Tongue (tissue), 2 donors: ENCODE data around the gene MMP13. TPM values are rescaled to one million over a fixed set of nuclear protein-coding genes. Genes with fewer than 3 reads are reported as not detected.
A peak's percentile ranks its signal among the peaks of the same experiment; 100 is the strongest.
"Not testable (repeated sequence)": the region's sequence is repeated elsewhere in the genome, so short reads cannot be mapped to it uniquely, and the experiment has no call there.

Experiments
- DNase-seq: peaks from one replicate; pipeline ENCODE4 v3.0.0-alpha.2; 2015
- total RNA-seq: library from RNA; depleted of rRNA; stranded (reverse); fragments of >200 nt; gene quantifications from one replicate; pipeline ENCODE4 v1.2.3, GENCODE V29; 2014

MMP13 gene
- total RNA-seq = not detected

DNA sequence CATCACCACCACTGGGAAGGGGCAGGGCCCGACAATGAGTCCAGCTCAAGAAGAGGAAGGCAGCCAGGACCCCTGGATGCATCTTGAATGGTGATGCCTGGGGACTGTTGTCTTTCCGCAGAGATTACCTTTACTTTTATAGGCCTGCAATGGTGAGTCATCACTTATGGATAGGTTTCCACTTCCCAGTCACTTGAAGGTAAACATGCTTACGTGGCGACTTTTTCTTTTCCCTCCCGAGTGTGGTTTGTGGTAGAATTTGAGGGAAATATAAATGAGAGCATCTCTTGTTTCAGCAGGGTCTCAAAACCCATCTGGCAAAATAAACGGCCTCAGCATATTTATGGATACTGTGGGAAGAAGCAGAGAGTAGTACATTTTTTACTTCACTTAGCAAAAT, at the start of gene MMP13:
MMP13 (minus strand) TSS at position 109 of the 400 bp plus-strand sequence; CDS start at position 82, 27 bp downstream.
- no peak for DNase-seq

DNA sequence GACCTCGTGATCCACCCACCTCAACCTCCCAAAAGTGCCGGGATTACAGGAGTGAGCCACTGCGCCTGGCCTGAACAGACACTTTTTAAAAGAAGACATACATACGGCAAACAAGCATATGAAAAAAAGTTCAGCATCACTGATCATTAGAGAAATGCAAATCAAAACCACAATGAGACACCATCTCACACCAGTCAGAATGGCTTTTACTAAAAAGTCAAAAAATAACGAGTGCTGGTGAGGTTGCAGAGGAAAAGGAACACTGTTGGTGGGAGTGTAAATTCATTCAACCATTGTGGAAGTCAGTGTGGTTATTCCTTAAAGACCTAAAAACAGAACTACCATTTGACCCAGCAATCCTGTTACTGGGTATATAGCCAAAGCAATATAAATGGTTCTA, 48.7 kb upstream of the MMP13 start:
- DNase-seq = not testable (repeated sequence)

DNA sequence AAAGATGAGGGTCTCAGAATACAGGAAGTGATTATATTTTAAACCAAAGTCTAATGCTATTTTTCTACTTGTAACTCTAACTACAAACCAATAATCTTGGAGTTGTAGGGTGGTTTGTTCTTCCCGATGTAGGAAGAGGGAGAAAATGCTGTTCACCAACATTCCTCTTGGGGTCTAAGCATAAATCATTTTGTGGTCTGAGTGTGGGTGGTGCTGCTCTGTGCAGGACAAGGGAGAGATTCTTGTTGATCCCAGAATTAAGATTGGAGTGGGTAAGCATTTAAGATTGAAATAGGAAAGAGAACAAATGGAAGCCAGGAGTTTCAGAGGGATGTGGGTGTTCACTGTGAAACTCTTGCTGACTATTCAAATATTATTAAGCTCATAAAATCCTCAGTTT, 38.6 kb upstream of the MMP13 start:
- DNase-seq = no peak

DNA sequence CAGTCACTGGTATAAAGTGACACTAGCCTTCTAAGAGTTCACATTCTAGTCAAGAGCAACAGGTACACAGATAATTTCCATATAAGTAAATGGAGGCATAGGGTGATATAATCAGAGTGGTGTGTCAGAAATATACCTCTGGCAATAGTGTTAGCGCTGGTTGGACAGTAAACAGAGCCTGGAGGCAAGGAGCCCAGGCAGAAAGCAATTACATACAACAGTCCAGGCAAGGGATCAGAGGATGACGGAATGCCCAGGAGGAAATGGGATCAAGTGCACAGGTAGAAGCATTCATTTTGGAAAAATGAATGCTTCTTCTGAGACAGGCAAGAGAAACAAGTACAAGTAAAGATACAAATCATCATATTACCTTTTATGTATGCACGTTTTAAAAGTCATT, 36.2 kb upstream of the MMP13 start:
- peak; percentile 31 for DNase-seq

DNA sequence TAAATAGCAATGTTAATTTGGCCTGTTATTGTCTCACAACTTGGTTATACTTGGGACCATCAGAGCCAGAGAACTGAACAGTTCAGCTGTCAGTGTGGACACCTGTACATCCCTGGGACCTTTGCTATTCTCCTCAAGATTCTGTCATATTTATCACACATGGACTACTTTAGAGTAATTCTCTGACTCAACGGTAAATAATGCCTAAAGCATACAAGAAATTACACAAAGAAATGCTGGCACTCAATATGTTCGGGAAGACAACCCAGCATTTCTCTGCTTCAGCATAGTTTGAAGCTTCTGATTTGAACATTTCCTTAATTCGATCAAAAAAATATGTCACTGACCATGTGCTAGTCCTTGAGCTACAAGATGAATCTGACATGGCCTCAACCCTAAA, 34.6 kb upstream of the MMP13 start:
- DNase-seq = no peak

DNA sequence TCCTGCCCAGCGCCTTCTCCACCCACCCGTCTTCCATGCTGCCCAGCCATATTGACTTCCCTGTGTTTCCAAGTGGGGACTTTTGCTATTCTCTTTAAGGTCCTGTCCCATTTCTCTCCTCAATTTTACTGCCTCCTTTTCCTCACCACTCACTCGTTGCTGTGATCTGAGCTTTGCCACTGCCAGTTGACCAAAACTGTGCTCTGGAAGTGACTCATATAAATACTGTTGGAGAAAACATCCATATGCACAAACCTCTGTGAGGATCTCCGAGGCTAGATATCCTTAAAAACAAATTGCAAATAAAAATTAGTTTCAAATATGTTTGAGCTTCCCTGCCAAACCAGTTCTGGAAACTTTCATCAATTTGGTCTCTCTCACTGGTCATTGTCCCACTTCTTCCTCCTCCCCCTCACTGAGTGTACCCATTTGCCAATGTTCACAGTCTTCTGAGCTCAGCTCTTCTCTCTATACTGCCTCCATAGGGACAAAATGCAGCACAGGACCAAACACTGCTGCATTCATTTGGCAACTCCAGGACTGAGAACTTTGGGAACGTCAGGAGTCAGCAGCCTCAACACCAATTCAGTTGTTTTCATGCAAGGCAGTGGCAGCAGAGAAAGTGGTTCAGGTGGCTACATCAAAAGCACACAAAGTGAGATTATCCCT, 34.0 kb upstream of the MMP13 start:
- DNase-seq = no peak

DNA sequence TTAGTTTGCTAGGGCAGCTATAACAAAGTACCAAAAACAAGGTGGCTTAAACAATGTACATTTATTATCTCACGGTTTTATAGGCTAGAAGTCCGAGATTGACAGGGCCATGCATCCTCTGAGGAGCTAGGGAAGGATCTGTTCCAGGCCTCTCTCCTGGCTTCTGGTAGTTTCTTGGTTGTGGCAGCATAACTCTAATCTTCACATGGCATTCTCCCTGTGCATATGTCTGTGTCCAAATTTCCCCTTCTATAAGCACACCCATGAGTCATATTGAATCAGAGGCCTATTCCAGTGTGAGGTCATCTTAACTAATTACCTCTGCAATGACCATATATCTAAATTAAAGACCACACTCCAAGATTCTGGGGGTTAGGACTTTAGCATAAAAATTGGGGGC, 31.3 kb upstream of the MMP13 start:
- no peak for DNase-seq

DNA sequence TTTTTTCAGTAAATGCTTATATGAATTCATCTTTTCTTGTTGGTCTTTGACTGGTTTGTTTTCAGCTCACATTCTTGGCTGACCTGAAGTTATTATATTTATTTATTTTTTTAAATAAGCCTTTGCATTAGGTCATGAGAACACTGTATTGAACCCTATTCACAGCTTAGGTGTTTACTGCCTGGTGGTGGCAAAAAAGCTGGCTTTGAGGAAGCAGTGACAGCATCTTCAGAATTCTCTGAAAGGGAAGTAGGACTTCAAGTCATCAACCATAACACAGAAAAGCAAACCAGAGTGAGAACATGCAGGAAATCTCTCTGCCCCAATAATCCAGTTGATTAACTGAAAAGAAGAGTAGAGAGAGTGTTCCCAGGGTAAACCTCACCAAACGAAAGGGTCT, 30.3 kb upstream of the MMP13 start:
- DNase-seq = no peak

DNA sequence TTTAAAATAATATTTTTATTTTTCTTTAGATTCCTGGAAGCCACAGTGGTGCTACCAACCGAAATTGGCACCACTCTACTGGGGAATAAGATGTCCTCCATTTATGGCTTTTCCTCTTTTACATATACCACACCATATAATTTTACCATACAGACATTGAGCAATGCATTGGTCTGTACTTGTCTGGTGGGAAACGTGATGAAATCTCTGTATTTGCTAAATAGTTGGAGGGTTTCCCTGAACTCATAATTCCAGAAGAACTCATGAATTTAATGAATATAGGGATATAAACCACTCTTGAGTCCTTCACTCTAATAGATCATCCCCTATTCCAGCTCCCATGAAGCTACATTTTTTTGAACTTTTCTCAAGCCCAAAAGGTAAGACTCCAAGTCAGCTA, 28.0 kb upstream of the MMP13 start:
- DNase-seq = no peak

DNA sequence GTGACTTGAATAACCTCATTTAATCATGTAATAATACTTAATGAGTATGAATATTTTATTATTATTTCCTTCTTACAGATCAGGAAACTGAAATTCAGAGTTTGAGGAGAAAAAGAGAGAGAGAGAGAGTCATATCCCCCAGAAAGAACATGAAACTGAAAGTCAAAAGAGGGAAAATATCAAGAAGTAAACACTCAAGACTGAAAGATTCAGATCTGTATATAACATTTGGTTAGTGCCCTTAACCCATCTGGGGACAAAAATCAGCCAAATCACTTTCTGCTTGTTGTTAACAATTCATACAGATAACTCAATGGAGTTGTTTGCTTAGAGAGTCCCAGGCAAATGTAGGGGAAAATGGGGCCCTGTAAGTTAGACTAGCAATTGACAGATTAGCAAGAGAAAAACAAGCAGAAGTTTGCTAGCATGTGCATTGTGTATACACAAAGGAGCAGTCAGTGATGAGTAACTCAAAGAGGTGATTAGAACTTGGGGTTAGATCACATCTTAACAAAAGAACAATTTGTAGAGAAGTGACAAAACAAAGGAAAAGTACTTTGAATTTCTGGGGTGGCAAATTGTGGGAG, 25.9 kb upstream of the MMP13 start:
- no peak for DNase-seq

DNA sequence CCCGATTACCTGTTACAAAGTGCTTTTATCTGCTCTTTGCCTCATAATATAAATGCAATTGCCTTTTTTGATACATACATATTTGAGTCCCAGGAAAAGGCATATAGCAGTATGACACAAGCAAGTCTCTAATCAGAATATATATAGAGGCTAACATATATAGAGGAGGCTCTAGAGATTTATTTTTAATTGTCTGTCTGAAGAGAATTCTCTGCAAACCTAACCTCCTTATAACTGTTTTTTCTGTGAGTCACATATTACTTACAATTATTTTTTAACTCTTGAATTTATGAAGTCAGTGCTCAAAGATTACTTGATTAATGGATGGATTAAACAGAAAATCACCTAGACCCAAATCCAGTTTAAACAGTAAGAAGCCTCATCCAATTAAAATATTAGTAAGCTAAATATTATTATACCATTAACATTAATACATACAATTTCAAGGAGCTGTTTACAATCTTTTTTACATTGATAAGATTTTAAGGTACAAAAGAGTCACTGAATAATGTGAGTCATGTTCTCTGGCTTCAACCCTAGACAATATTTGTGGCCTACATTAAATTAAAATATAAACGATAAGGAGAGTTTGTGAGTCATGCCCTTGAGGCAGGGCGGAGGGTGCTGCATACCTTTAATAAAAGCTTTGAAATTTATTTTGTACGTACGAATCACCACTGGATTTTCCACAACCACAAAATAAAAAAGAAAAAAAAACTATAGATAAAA, 19.2 kb upstream of the MMP13 start:
- no peak for DNase-seq

DNA sequence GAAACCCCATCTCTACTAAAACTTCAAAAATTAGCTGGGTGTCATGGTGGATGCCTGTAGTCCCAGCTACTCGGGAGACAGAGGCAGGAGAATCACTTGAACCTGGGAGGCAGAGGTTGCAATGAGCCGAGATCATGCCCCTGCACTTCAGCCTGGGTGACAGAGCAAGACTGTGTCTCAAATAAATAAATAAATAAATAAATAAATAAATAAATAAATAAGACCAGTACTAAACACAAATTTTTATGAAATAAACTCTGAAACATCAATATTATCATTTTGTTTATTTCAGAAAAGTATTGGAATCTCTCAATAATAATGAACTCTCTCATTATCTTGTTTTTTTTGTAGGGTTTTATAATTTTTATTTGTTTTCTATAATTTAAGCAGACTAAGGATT, 18.2 kb upstream of the MMP13 start:
- DNase-seq = not testable (repeated sequence)

DNA sequence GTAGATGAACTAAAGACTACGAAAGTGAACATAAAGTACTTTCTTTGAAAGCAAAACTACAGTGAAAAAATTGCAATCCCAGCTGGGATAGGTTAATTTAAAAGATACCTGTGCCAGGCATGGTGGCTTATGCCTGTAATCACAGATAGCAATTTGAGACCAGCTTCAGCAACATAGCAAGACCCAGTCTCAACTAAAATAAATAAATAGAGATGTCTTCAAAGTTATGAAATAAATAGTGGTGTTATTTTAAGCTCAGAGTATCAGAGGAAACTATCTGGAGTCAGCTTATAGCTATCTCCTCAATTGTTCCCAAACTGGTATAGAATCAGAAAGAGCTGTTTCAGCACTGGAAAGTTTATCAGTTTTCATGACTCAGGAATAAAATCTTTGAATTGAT, 17.3 kb upstream of the MMP13 start:
- no peak for DNase-seq

DNA sequence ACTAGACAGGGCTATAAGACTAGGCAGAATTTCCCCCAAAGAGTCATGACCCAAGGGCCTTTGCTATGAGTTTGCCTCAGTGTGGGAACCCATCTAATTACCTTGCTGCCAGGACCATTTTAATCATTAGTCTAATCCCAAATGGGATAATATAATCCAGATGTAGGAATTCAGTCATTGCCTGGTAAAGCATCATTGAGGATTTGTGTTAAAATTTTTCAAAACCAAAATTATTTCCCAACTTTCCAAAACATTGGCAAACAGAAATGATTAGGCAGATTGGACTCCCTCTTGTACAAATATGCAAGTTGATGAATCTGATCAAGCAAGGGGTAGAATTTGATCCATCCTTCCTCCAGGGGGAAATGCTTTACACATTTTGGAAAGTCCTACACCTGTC, 16.2 kb upstream of the MMP13 start:
- DNase-seq = no peak

DNA sequence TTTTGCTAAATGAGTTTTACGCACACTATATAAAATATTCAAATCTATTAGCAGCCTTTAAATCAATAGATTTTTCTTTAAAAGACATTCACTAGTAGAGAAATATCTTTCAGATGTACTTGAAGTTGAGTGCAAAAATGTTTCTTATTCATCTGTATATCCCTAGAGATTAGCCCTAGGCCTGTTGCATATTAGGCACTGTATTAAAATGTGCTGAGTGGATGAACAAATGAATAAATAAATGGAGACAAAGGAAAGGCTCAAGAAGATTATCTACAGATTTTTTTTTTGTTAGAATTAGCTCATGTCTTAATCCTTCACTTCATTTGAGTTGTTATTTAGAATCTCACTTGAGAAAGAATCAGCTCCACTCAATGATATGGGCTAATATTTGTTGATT, 12.0 kb upstream of the MMP13 start:
- DNase-seq = no peak

DNA sequence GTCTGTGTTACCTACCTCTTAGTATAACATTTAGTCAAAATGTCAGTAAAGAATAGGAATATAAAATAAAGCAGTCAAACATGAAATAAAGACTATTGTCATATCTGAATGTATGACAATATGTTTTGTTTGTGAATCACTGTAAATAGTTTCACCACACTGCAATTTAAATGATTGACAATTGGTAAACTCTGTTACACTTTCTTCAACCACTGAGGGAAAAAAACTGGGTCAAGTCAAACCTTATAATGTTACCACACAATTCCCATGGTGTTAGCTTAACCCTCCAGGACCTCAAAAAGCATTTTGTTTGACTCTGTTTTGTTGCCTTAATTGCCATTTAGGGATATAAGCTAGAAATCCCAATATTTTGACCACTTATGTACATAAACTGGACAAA, 10.5 kb upstream of the MMP13 start:
- no peak for DNase-seq

DNA sequence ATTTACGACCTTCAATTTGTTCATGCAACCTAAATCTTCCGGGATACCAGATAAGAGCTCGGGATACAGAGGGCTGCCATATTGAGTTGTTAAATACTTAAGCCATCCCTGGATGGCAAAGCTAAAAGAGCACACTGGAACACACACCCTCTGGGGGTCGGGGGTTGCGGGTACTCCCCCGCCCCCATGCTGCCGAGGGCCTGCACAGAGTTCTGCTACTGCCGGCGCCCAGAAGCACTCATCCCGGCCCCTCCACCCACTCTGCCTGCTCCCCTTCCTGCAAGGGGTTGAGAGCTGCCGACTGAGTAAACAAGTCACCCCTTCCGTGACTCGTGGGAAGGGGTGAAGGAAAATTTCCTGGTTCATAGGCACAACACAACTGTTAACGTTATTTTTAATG, 9.3 kb upstream of the MMP13 start:
- no peak for DNase-seq

DNA sequence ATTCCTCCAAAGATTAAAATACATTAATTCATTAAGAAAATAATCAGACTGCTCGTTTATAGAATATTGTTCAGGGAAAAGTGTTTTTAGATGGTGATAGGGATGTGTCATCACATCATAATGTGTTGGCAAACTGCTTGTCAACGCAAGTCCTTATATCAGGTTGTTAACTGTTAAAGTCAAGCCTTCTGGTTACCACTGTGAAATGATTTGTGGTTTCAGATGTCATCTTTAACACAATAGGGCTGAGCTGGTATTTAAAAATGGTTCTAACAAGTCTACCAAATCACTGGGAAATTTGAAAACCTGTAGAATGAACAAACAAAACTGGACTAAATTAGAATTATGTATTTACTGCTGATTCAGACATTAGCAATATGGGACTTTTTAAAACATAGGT, 2.4 kb upstream of the MMP13 start:
- no peak for DNase-seq

DNA sequence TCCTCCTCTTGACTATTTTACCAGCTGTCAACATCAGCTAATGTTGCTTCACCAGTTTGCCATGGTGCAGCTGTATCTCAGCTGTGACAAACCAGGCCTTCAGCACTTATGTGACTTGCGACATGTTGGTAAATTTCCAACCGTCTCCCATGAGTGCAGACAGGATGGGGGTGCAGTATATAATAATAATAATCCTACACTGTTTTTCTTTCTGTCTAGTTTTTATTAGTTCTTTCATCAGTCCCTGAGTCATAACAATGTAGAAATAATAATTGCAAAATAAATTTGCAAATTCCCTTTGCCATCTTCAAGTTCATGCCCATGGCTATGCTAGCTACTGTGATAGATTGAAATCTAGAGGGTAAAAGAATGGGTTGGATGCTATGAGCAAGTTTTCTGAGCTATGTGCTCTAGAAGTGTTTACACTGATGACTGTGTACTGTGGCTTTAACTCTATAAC, 4.9 kb downstream of the MMP13 start:
- DNase-seq = peak; percentile 36

DNA sequence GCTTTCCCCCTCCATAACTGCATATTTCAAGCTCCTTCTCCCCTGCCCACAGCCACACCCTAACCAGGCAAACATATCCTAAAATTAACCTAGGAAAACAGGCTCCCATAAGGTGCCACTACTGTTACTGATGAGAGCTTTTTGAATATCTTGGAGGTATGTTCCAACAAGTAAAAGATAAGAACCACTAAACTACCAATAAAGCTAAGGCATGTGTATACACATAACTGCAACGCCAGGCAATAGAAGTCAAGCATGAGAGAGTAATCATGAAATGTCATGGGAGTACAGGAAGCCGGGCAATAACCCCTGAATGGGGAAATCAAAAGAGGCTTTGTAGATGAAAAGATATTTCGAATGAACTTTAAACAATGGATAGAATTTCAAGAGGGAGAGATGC, 9.3 kb downstream of the MMP13 start:
- no peak for DNase-seq

DNA sequence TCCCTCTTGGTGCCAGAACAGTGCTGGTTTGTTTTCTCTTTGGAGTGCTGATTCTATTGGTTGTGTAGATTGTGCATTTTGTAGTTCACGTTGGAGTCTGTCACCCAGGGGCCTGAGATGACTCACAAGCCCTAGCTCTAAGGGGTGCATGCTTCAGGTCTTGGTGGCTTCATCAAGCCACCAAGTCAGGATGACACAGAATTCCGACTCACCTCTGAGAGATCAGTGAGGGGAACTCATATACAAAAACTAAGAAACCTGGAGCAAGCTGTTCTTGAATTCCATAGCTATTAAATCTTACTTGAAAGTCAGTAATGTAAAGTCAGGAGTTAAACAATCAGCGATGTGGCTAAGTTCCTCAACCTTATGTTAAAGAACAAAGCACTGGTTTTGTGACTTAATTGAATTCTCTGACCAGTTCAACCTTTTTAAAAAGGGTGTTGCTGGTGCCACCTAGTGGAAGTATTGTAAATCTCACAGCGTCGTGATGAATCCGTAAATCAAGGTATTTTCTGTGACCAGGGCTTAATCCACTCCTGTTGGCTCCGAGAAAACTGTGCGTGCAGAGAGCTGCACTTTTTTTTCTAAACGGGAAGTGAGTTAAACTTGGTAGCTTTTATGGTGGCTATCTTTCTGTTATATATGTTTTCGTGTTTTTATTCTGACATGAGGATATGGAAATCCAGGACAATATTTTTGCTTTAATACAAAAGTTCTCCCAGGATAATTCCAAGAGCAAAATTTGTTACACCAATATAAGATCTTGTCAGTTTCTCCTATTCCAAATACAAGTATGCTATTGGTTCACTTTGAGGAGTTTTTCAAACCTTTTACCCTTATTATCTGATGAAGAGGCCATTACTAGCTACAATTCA, 14.6 kb downstream of the MMP13 start:
- peak; percentile 81 for DNase-seq

DNA sequence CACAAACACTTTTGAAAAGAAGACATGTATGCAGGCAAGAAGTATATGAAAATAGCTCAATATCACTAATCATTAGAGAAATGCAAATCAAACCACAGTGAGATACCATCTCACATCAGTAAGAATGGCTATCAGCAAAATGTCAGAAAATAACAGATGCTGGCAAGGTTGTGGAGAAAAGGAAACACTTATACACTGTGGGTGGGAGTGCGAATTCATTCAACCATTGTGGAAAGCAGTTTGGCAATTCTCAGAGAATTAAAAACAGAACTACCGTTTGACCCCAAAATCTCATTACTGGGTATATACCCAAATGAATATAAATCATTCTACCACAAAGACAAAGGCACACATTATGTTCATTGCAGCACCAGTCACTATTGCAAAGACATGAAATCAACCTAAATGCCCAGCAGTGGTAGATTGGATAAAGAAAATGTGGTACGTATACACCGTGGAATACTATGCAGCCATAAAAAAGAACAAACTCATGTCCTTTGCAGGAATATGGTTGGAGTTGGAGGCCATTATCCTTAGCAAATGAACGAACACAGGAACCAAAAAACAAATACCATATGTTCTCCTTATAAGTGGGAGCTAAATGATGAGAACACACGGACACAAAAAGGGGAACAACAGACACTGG, 18.5 kb downstream of the MMP13 start:
- no peak for DNase-seq
